Vagina (tissue), 2 donors: ENCODE results near the gene ZNF184. TPM values are rescaled to one million over a fixed set of nuclear protein-coding genes. Genes with fewer than 3 reads are reported as not detected.
A peak's percentile ranks its signal among the peaks of the same experiment; 100 is the strongest.

Experiments used
- DNase-seq, 2 donors: peaks; one replicate each; pipeline ENCODE4 v3.0.0-alpha.2; 2017; ENCODE audit errors: extremely low spot score in 2 of 2
- H3K27ac ChIP-seq: fragments of 200-600 bp; sonication (generic); one replicate; pipeline ENCODE4 v1.5.1; 2019
- H3K27me3 ChIP-seq: fragments of 200-600 bp; sonication (generic); one replicate; pipeline ENCODE4 v1.5.1; 2019
- H3K36me3 ChIP-seq, 2 donors: fragments of 200-600 bp; sonication (generic); one replicate each; pipeline ENCODE4 v1.5.1; 2017 to 2019
- H3K4me1 ChIP-seq: fragments of 200-600 bp; sonication (generic); one replicate; pipeline ENCODE4 v1.5.1; 2019
- H3K4me3 ChIP-seq, 2 donors: fragments of 200-600 bp; sonication (generic); 1 replicate in 1 of 2; 2 replicates in 1 of 2; pipeline ENCODE4 v1.5.1; 2016 to 2019
- H3K9me3 ChIP-seq: fragments of 200-600 bp; sonication (generic); one replicate; pipeline ENCODE4 v1.5.1; 2019
- POLR2A ChIP-seq, 2 donors: fragments of 450-650 bp; IDR thresholded peaks; one replicate each; pipeline ENCODE4 v1.6.1; 2017; ENCODE audit warnings: antibody characterized with exemption in 2 of 2, mild to moderate bottlenecking in 2 of 2, moderate library complexity in 2 of 2
- POLR2AphosphoS5 ChIP-seq, 2 donors: sonication (generic); formaldehyde crosslinking; IDR thresholded peaks; one replicate each; pipeline ENCODE4 v1.9.0; 2017; ENCODE audit warnings: antibody characterized with exemption in 2 of 2, mild to moderate bottlenecking in 2 of 2, low read depth in 1 of 2; ENCODE audit not compliant: insufficient read depth in 1 of 2
- intact Hi-C: fragments of 100-400 bp; cut with DNase I; formaldehyde crosslinking; loops from one replicate; pipeline ENCODE4 v1.15.1; 2023
- total RNA-seq: library from RNA; depleted of rRNA; stranded (reverse); fragments of >200 nt; gene quantifications from one replicate; pipeline ENCODE4 v1.2.3, GENCODE V29; 2016
- TF ChIP-seq, protein P1 (sequence below), 3 experiments: fragments of 450-650 bp in 2 of 3; fragments of 200-600 bp in 1 of 3; sonication (generic) in 1 of 3; IDR thresholded peaks; one replicate each; pipeline ENCODE4 v1.5.1; 2017 to 2019; ENCODE audit warnings: antibody characterized with exemption in 3 of 3, mild to moderate bottlenecking in 2 of 3, moderate library complexity in 2 of 3

ZNF184 gene
- total RNA-seq, 1 donor from 2014 or later = 4.4 TPM

DNA sequence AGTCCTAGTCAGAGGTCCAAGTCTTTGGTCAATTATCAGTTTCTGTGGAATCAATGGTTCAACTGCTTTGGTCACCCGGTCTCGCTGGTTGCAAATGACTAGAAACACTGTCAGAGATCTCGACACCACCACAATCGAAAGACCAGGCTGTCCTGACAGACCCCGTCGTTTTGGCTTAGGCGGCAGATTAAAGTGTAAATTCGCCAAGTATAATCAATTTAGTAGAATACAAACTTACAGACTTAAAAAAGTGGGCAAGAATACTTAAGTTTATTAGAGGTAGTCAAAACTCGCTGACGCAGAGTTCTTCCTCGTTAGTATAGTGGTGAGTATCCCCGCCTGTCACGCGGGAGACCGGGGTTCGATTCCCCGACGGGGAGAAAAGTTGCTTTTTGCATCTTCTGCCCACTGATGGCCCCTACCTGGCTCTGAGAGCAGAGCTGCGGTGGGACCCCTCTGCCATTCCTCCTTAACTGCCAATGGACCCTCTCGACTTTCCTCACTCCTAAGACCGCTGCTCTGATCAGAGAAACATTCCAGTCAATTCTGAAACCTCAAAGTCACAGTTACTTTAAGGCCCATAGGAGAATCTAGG is 30.6 kb upstream of the ZNF184 start:
- intact Hi-C loops = loop anchor here (10.0 kb wide), 1 partner anchor 251 kb away; no protein-coding TSS in a partner anchor
- no peaks in the 10 kb centered on the region for H3K9me3 ChIP-seq
- H3K4me1 ChIP-seq = peaks cover 8% of the 10 kb centered on the region
- no peaks in the 10 kb centered on the region for H3K36me3 ChIP-seq
- TF ChIP-seq, protein P1, sequence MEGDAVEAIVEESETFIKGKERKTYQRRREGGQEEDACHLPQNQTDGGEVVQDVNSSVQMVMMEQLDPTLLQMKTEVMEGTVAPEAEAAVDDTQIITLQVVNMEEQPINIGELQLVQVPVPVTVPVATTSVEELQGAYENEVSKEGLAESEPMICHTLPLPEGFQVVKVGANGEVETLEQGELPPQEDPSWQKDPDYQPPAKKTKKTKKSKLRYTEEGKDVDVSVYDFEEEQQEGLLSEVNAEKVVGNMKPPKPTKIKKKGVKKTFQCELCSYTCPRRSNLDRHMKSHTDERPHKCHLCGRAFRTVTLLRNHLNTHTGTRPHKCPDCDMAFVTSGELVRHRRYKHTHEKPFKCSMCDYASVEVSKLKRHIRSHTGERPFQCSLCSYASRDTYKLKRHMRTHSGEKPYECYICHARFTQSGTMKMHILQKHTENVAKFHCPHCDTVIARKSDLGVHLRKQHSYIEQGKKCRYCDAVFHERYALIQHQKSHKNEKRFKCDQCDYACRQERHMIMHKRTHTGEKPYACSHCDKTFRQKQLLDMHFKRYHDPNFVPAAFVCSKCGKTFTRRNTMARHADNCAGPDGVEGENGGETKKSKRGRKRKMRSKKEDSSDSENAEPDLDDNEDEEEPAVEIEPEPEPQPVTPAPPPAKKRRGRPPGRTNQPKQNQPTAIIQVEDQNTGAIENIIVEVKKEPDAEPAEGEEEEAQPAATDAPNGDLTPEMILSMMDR (IDR thresholded peaks at IDR 0.05) = no peak
- TF ChIP-seq POLR2A (IDR thresholded peaks at IDR 0.05) (no peak), POLR2AphosphoS5 (IDR thresholded peaks at IDR 0.05; ENCODE audit: insufficient read depth in 1 of 2, low read depth in 1 of 2) (peak in 1 of 2 donors; percentile 68)
- no peak for DNase-seq
- H3K27me3 ChIP-seq = no peaks in the 10 kb centered on the region
- peak overlapping the region; percentile 47 to 48 for H3K4me3 ChIP-seq
- peak overlapping the region; percentile 70 for H3K27ac ChIP-seq

DNA sequence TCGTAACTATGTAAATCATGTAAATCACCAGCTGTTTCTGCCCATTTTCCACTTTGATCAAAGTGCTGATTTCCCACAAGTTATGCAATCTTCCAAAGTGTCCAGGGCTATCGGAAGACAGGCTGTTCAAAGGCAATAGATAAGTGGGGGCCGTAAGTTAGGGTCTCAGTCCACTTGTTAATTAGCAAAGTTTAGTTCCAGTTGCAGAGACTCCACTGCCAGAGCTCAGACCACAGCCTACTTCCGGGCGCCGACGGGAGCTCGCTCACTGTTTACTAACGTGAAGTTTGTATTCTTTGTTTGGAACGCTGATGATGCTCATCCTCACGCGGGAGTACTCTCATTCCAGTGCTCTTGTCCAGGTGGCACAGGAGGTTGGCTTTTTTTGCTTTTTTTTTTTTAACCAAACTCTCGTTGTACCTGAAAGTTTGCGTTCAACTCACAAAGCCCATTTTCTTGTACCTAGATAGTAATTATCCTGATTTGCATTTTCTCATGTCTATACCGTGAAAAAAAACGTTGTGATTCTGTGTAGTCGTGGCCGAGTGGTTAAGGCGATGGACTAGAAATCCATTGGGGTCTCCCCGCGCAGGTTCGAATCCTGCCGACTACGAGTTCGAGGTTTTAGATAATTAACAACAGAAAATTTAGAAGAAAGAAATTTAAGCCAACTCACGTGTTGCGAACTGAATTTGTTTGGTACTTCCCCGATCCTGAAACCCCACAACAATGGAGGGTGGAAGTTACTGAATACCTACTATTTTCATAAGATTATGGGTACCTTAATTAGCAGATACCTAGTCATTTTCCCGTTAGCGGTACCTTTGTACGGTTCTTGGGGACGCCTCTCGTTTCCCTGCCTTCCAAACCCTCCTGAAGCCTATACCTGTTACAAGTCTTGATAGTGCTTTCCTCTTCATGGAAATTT is 29.9 kb upstream of the ZNF184 start:
- Histone ChIP-seq H3K27ac (peak overlapping the region; percentile 70), H3K4me1 (peaks cover 8% of the 10 kb centered on the region), H3K36me3 (no peaks in the 10 kb centered on the region), H3K4me3 (peak overlapping the region; percentile 47 to 48), H3K9me3 (no peaks in the 10 kb centered on the region), H3K27me3 (no peaks in the 10 kb centered on the region)
- intact Hi-C loops = loop anchor here (10.0 kb wide), 1 partner anchor 252 kb away; no protein-coding TSS in a partner anchor
- DNase-seq = no peak
- TF ChIP-seq POLR2AphosphoS5 (IDR thresholded peaks at IDR 0.05; ENCODE audit: insufficient read depth in 1 of 2, low read depth in 1 of 2) (no peak), POLR2A (IDR thresholded peaks at IDR 0.05) (no peak)
- TF ChIP-seq, protein P1 (IDR thresholded peaks at IDR 0.05) = no peak

DNA sequence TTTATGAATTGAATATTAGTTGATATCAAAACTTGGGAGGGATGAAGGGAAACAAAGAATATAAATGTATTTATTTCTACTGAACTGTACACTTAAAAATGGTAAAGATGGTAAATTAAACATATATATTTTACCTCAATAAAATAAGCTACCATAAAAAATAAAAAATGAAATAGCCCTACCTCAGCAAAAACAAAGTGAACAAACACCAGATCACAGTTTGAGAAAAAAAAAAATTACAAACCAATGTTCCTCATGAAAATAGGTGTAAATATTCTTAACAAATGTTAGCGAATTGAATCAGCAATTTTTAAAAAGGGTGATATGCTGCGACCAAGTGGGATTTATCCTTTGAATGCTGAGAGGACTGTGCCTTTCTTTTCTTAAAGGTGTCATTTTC is 28.3 kb upstream of the ZNF184 start:
- no peak for DNase-seq
- no peaks in the 10 kb centered on the region for H3K27me3 ChIP-seq

DNA sequence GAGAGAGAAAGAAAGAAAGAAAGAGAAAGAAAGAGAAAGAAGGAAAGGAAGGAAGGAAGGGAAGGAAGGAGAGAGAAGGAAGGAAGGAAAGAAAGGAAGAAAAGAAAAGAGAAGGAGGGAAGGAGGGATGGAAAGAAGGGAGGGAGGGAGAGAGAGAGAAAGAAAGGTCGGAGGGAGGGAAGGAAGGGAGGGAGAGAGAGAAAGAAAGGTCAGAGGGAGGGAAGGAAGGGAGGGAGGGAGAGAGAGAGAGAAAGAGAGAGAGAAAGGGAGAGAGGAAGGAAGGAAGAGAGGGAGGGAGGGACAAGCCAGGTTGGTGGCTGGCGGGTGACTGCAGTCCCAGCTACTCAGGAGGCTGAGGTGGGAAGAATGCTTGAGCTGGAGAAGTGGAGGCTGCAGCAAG is 27.3 kb upstream of the ZNF184 start:
- Histone ChIP-seq H3K36me3 (no peaks in the 10 kb centered on the region), H3K27me3 (no peaks in the 10 kb centered on the region), H3K4me1 (peaks cover 15% of the 10 kb centered on the region), H3K4me3 (no peak overlapping the region), H3K27ac (no peak overlapping the region), H3K9me3 (no peaks in the 10 kb centered on the region)
- intact Hi-C loops = loop anchor here (10.0 kb wide), 1 partner anchor 255 kb away; no protein-coding TSS in a partner anchor
- no peak for DNase-seq
- no peak for TF ChIP-seq POLR2A (IDR thresholded peaks at IDR 0.05)
- TF ChIP-seq, protein P1 (IDR thresholded peaks at IDR 0.05) = no peak
- no peak for TF ChIP-seq POLR2AphosphoS5 (IDR thresholded peaks at IDR 0.05; ENCODE audit: insufficient read depth in 1 of 2, low read depth in 1 of 2)

More for the DNA sequence above, 28.3 kb upstream of the ZNF184 start:
- TF ChIP-seq POLR2AphosphoS5 (IDR thresholded peaks at IDR 0.05; ENCODE audit: insufficient read depth in 1 of 2, low read depth in 1 of 2) = no peak
- TF ChIP-seq, protein P1 (IDR thresholded peaks at IDR 0.05) = no peak
- no peak for TF ChIP-seq POLR2A (IDR thresholded peaks at IDR 0.05)
- Histone ChIP-seq H3K4me1 (peaks cover 8% of the 10 kb centered on the region), H3K36me3 (no peaks in the 10 kb centered on the region), H3K4me3 (no peak overlapping the region), H3K27ac (no peak overlapping the region), H3K9me3 (no peaks in the 10 kb centered on the region)
- intact Hi-C loops = loop anchor here (10.0 kb wide), 1 partner anchor 254 kb away; no protein-coding TSS in a partner anchor
